Activated CD4-positive, CD25-positive, alpha-beta regulatory T cell (primary cell): ENCODE results near the gene PTPRM.

ENCODE experiments used
- DNase-seq, 4 experiments: peaks; one replicate each; lab custom pipeline; 2025; lab: John Stamatoyannopoulos, UW

Gene PTPRM

DNA sequence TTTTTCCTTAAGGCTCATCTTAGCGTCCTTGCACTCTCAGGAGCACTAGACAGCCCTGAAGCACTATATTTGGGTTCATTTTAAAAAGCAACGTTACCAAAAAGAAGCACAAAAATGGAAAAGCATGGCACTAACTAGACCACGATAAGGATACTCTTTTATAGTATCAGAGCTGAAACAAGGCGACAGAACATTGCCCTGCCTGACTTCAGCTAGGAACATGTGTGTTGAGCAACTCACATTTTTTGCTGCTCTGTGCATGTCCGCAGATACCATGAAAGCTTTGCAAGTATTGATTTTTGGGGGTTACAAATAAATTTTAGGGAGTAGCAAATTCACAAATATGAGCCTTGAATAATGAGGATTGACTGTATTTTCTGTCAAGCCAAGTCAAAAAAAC is 332.0 kb downstream of the PTPRM start:
- DNase-seq, result no peak

DNA sequence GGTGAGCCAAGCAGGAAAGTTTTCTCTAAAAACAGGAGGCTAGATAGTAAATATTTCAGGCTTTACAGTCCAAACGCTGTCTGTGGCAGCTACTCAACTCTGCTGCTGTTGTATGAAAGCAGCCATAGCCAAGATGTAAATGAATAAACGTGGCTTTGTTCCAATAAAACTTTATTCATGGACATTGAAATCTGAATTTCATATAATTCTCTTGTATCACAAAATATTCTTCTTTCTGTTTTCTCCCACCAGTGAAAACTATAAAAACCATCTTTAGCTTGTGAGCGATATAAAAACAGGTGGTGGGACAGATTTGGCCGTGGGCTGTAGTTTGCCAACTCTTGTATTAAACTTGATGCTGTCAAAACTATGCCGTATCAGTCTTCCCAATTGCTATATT is 333.0 kb downstream of the PTPRM start:
- no peak for DNase-seq

DNA sequence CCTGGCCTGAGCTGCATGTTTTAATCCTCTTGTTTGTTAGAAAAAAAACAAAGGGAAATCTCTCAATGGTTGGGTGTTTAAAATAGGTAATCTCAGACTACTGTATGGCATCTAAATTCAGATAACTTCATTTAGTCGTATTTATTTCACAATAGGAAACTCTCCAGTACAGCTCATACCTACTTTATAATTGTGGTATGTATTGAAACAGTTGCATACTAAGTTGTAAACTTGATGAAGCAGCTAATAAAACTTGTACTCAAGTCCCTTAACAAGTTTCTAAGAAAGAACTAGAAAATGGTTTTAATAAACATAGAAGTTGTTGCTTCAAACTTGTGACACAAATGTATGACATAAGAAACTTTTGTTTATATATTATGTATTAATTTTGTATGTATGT is 334.5 kb downstream of the PTPRM start:
- no peak for DNase-seq

DNA sequence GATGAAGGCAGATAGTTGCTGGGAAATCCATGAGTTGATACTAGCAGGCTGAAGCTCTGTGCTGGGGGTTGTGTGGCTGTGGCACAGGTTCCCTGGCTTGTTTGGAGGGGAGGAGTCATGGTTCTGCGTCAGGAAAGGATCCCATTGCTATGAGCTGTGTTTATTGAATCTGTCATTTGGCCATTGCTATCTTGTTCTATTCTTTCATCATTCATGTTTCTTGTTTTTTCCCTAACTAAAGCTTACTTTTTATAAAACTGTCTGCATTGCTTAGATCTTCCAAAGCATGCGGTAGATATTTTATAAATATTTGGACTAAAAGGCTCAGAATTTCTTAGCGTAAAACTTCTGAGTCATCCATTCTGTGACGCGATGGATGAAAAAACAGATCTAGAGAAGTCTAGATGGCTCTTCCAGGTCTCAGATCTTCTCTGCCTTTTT is 335.3 kb downstream of the PTPRM start:
- DNase-seq, result no peak

DNA sequence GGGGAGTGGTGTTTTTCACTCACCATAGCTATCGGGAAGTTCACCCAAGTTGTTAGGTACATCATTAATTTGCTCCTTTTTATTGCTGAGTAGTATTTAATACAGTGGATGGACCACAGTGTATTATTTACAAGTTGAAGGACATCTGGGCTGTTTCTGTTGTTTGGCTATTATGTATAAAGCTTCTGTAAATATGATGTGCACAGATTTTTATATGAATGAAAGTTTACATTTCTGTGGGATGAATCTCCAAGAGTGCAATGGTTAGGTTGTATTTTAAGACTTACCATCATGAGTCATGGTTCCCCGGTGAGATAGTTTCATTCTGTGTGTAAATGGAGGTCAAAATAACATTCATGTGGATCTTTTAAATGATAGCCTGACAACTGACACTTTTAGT is 337.4 kb downstream of the PTPRM start:
- no peak for DNase-seq

DNA sequence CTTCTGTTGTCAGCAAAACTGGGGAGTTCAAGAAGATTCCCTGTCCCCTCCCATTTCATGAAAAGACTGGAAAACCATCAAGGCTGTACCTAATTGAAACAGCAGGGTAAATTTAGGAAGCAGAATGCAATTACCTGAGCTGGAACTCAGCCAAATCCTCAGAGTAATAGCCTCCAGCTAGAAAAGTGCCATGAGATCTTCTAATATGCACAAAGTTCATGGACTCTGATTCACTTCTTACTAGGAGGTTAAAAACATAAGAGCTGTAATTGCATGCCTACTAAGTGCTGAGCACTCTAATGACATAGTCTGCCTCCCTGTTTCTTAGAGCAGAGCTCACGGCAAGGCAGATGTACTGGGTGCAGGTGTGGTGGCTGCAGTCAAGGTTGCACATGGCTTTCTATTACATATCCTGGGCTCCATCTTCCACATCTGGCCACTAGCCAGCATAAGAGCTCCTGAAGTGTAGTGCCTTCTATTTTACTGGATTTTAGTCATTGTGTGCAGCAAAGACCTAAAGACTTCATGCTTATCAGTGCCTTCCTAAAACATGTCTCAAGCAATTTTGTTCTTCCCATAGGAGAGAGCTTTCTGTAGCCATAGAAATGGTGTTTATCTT is 341.7 kb downstream of the PTPRM start:
- no peak for DNase-seq

DNA sequence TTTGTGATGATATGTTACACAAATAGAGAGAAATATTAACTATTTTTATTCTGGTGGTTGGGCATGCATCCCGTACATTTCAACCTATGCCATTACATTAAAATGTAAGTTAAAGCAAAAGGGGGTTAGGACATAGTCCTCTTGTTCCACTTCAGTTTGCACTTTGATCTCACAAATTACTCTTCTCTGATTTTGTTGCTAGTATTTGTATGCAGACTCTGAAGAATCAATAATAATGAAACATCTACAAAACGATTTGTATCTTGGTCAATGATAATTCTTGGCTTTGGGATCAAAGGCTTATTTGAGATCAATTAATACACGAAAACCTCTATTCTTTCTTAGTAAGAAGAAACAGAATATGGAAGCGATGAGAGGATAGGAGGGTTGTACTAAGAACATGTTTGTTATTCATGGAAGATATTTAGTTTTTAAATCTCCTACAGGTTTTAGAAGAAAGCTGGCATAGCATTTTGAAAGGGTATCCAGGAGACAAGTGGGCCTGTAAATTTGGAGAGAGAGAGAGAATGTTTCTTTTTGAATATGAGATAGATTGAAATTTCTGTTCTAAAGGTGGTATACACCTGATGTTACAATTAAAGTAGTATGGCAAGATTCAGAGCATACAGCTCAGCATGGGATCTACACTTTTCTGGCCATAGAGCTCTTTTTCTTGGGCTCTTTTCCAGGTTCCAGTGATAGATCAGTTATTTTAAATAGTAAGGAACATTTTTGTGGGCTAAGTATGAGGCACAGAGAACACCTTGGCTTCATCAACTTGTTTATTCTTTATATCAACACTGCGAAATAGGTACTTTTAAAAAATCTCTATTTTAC is 347.9 kb downstream of the PTPRM start:
- no peak for DNase-seq

DNA sequence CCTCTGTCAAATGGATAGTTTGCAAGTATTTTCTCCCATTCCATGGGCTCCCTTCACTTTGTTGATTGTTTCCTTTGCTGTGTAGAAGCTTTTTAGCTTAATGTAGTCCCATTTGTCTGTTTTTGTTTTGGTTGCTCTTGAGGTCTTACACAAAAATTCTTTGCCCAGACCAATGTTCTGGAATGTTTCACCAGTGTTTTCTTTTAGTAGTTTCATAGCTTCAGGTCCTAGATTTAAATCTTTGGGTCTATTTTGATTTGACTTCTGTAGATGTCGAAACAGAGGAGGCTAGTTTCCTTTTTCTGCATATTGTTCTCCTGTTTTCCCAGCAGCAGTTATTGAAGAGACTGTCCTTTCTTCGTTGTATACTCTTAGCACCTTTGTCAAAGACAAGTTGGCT is 351.6 kb downstream of the PTPRM start:
- no peak for DNase-seq

DNA sequence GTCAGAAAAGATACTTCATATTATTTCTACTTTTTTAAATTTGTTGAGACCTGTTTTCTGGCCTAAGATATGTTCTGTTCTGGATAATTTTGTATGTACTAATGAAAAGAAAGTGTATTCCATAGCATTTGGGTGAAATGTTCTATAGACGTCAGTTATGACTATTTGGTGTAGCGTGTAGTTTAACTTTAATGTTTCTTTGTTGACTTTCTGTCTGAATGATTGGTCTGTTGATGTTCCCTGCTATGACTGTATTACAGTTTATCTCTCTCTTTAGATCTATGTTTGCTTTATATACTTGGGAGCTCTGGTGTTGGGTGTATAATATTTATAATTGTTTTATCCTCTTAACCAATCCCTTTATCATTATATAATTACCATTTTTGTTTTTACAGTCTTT is 352.4 kb downstream of the PTPRM start:
- DNase-seq, result no peak

DNA sequence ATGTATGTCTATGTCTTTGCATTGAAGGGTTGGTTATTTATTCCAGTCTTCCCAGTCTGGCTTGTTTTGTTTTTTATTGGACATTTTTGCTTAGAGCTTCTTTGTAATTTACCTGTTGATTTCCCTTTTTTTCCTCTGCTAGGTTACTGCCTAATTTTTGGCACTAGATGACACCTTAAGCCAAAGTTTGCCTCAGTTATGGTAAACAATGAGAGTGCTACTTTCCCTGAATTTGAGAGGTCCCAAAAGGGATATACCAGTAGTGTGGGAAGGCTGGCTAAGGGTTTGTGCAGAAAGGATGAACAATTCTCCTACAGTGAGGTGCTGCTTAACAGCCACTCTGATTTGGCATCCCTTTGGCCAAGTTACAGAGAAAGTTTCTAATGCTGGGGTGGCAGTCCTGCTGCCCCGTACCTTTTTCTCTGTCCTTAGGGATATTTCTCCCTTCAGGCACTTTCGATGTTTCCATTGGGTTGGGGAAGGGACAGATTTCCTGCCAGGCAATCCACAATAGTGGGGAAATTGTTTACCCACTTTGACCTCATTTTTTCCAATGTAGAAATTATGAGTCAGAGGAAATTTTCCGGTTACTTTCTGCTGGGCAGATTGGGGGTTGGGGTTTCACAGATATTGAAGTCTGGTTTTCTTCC is 354.9 kb downstream of the PTPRM start:
- DNase-seq, result no peak

DNA sequence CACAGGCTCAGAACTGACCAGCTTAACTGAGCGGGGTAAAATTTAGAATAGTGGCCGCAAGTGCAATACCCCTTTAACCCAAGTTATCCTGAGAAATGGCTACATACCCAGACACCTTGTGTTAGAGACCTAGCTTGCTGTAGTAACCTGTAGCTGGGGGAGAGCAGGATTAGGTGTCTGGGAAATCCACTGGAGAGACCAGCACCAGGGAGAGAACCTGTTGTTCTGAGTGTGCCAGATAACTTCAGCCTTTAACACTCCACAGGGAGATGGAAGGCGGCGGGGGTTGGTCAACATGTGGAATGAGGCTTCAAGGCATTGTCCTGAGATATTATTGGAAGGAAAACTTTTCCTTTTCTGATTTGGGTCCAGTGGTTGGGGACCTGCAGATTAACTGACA is 356.0 kb downstream of the PTPRM start:
- no peak for DNase-seq

DNA sequence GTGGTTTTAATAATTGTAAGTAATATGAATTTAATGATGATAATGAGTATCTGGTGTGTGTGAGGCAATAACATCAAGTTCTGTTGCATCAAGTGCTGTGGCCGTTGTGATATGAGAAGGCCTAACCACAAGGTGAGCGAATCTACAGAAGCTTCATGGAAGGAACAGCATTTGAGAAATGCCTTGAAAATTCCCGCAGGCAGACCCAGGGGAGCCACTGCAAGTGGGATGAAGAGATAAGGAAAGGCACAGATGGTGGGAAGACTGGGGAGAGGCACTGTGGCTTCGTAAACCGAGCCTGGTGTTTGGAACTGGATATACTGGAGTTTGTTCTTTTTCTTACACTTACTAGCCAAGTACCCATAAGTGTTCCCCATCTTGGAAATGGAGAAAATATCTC is 357.5 kb downstream of the PTPRM start:
- DNase-seq, result no peak

DNA sequence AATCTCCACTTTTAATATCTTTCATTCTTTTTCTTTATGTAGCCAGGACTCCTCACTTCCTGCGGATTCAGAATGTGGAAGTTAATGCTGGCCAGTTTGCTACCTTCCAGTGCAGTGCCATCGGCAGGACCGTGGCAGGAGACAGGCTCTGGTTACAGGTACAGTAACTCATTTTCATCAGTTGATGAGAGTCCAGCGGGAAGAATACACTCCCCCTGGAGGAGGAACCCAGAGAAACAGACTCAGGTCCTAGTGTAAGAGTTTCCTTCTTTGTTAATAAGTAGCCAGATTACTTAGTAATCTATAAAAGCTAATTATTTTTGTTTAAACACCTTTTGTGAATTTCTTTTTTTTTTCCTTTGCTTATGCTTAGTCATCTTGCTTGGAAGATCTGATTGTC is 359.4 kb downstream of the PTPRM start:
- no peak for DNase-seq

DNA sequence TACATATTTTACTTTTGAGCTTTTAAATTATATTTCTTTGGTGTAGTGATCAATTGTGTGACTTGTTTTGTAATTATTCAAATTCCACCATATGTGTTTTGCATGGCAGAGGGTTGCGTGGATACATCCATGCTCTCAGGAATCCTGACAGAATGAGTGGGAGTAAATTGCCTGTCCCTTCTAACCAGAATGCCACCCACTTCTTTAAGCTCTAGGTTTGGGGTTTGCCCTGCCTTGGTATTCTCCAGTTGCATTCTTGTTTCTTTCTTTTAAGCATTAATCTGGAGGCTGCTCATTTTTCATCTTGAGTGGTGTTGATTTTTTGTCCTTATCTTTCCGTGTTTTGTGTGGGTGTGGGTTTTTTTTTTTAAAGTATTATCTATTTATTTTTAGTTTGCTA is 360.0 kb downstream of the PTPRM start:
- DNase-seq, result no peak

DNA sequence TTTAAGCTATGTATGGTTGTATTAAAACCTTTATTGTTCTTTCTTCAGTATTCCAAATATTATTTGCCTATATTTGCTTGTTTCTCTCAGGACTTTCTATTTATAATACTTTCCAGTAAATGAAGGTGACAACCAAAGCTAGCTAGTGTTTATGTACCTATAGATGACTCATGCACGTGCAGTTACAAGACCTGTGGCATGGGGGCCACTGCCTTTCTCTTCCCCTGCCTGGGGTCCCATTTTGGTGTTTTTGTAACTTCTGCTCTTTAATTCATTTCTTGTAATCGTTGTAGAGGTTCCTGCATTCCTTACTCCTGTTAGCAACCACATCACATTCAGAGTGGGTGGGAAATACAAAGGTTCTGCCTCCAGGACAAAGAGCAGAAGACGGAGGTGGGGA is 364.6 kb downstream of the PTPRM start:
- DNase-seq, result no peak

DNA sequence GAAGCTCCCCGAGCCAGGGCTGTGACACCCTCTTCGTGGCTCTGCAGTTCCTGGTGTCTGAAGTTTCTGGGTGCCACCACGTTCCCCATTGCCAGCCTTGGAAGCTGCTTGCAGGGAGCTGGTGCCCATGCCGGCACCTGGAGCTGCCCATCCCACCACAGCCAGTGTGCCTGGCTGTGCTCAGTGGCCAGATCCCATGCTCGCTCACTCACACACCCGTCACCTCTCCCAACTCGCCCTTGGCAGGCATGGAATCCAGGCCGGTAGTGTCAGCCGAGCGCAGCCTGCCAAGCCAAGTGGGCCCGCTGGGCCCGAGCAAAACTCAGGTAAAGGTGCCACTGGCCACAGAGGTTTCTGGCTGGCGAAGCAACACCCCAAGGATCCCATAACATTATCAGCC is 370.2 kb downstream of the PTPRM start:
- DNase-seq, result no peak

DNA sequence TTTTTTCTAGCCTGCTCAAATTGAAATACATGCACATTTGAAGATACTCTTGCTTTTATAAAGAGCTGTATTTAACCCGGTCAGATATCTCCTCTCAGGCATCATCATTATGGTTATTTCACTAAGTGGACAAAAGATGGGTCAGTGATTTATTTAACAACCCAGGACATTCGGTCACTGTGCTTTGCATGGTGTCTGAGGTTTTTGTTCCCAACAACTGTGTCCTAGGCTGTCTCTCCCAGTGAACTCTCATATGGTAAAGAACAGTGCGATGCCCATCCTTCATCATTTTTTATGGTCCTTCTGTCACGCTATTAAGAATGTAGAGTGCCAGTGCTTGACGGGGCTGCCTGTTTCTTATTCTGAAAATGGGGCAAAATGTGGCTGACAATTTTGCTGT is 372.4 kb downstream of the PTPRM start:
- no peak for DNase-seq

DNA sequence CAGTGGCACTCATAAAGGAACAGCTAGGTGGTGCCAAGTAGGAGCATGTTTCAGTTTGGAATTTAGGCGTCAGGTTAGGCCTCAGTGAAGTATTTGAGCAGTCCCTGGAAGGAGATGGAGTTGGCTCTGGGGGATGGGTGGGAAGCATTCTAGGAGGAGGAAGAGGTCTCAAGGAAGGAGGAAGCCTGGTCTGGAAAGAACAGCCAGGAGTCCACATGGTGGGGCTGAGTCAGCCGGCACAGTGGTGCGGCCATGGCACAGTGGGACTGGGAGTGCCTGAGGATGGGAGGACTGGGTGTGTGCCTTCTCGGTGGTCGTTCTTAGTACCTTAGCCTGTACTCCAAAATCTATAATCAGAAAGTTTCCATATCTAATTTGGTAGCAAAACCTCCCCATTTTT is 373.3 kb downstream of the PTPRM start:
- DNase-seq, result no peak

DNA sequence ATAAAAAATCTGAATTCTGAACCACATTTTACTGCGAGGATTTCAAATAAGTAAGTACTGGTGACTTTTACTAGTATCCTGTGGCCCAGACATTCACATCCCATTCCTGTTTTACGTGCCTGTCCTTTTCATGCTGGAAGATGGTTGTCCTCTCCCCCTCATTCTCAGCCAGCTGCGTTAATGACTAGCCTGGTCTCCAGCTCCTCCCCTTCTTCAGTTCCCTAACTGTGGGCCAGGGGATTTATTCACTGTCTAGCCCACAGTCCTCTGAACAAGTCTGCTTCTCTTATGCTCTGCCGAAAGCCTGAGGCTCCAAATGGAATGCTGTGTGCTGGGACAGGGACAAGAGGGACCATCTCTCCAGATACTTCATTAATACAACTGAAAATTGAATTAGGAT is 373.9 kb downstream of the PTPRM start:
- DNase-seq, result no peak

DNA sequence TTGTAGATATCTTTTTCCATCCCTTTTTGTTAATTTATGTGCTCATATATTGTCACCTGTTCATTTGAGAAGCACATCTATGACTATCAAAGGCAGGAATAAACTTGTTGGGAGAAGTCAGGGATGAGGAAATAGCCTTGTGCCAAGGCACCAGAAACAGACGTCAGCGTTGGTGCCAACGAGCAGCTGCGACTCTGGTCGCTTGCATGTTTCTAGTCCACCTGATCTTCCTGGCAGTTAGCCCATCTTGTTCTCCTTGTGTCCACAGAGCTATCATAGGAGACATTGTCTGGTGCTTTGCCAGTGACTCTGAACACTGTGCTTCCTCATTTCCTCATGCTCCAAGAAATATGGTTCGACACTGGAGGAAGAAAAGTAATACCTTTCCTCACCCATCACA is 374.4 kb downstream of the PTPRM start:
- no peak for DNase-seq

DNA sequence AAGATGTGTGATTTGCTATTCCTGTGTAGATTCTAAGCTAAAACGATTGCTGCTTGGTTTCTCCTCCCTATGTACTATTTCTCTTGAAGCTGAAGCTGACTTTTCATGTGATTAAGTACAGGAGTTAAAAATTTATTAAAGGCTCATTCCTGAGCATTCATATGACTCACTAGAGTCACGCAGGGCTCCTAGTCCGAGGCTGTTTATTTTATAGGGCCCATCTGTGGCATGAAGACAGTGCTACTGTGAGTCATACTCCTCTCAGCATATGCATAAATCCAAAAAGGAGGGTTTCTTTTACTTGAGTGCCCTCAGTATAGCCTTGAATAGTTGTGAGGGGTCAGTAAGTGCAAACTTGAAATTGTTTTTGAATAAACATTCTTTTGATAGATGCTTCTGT is 378.8 kb downstream of the PTPRM start:
- DNase-seq, result no peak

DNA sequence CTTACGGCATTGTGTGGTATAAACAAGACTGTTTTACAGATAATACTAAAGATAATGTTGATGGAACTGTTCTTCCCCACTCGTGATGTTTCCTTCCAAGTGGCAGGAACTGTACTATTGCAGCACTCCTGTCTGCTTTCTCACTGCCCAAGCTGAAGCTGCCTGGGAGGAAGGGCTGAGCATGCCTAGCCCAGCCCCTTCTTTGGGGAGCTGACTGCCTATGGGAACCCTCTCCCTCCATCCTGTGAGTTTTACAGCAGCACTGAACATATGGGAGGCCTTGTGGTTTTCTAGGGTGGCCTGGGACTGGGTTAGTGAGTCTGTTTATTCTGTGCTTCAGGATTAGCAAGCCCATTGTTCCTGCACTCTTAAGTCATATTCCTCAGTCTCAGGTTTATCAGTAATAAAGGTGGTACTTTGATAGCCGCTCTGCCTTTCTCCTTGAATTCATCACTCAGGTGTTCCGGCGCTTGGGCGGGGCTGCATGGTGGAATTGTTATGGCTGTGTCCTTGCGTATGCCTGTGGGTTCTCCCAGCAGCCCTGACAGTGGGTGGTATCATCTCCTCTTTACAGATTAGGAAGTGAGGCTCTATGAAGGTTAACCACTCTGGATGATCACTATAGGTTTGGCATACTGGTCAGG is 379.7 kb downstream of the PTPRM start:
- DNase-seq, result no peak
